Measurements from ENCODE around the gene TMEM53.
"Not testable (repeated sequence)": the region's sequence is repeated elsewhere in the genome, so short reads cannot be mapped to it uniquely, and the experiment has no call there.

TMEM53 gene

DNA sequence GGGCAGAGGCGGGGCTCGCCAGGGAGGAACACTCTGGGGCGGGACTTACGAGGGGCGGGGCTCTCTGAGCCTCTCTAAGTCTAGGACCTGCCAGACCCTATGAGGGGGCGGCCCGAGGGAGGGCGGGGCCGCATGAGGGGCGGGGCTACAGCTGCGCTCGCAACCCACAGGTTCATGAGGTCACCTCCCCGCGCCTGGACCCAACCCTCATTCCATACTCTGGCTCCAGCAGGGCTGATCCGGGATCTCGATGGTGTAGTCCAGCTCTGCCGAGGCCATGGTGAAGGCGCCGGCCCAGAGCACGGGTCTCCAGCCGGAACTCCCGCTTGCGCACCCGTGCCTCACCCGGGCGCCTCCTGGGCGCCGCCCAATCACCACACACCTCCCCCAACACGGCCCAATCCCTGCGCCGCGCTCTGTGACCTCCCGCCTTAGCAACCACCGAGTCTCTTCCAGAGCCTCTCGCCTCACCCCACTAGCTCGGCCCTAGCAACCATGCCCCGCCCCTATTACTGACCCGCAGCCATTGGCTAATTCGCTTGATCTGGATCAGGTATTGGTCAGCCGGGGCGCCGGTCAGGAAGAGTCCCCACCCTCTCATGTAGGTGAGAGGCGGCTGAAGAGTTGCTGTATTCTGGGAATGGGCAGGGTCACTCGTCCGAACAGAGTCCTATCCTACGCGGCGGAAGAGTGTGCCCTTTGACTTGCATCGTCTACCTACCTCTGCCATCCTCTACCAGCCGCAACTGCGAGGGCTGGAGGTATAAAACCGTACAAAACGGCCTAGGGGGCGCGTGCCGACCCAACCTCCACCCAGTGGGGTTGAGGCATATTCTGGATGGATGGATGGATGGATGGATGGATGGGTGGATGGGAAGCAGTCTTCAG, at the start of gene TMEM53, which contains the start of gene ARMH1:
TSS of gene TMEM53 (minus strand) at position 369 of the 888 bp plus-strand sequence. CDS start at position 279, 90 bp downstream.
TSS of gene ARMH1 (plus strand) at position 602 of the 888 bp plus-strand sequence. CDS start 14,984 bp downstream, outside the sequence.
- peak; percentile 100 for DNase-seq

DNA sequence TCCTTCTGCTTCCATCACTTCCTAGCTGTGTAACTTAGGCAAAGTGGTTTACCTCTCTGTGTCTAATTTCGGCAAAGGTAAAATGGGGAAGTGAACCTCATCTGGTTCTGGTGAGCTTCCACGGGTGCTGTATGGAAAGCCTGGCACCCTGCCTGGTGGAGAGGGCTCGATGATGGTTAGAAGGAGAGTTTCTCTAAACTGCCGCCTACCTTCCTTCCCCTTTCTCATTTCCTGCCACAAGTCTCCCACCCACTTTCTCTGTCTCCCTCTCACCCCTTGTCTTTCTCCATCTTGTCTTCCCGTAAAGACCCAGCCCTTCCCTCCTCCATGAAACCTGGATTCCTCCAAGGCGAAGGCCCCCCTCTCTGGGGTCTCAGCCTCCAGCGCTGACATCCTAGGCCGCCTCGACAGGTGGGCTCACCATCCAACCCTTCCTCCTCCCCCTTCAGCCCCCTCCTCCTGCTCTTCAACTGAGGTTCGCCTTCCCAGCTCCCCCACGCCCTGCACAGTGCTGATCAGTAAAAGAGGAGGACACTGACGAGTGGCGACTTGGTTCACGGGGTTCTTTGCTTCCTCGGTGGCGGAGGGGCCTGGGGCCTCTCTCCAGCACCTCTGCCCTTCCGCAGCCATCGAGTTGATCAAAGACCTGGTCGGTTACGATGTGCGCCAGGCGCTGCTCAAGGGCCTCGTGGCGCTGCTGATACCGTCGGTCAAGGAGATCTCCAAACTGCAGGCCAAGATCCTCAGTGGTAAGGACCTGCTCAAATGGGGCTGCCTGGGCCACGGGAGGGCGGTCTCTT, 49.4 kb upstream of the TMEM53 start:
- DNase-seq: no peak

DNA sequence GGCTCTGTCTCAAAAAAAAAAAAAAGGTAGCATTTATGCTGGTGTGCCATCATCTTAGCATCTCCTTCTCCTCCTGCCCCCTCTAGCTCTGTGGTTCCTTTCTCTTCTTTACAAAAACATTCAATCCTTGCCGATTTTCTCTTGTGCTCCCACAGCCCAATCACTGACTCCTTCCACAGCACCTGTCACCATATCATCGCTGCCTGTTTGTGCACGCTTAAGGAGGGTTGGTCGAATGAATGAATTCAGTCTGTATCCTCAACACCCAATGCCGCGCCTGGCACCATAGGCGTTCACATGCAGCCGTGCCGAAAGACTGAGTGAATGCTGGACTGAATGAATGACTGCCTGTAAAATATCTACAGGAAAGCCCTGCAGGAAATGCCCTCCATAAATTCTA, 48.8 kb upstream of the TMEM53 start:
- DNase-seq: no peak

DNA sequence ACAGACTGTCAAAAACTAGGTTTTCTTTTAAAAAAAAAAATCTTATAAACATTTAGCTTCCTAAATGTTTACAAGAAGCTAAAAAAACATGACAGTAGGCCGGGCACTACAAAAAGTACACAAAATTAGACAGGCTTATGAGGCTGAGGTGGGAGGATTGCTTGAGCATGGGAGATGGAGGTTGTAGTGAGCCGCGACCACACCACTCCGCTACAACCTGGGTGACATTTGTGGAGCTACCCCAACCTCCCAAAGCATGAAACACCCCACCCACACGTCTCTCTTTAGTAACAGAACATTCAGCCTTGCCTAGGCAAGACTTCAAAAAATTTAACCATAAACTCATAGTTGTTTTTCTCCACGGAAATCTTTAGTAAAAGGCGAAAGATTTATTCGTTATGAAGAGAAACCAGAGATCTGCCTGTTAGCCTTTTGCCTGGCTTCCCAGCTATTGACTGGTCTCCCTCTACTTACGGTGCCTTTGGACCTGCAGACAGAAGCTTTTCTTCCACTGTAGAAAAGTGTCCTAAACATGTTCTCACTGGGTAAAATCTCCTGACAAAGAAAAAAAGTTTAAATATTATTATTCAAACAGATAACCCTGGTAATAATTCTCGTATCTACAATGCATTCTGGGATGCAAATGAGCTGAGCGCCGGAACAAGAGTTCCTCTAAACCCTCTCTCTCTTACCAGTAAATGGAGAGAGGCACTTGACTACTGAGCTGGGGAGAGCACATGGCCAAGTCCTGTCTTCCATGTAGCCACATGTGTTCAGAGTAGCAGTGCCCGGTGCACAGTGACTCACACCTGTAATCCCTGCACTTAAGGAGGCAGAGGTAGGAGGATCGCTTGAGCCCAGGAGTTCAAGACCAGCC, 47.4 kb upstream of the TMEM53 start:
- DNase-seq: peak in 1 of 2 experiments; percentile 38

DNA sequence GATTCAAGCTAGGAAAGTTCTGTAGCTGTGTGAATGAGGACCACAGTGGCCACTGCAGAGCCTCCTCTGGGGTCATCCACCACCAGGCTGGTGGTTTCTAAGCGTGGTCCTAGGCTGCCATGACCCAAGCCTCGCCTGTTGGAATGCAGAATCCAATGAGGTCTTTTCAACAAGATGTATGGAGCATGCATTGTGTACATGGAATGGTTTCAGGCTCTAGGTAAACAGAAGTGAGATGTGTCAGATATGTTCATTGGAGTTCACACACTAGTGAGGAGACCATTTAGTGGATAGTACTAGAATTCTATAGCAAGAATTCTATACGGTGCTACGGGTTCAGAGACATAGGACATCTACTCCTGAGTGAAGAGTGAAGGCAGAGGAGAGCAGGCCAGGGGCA, 46.0 kb upstream of the TMEM53 start:
- DNase-seq: no peak

DNA sequence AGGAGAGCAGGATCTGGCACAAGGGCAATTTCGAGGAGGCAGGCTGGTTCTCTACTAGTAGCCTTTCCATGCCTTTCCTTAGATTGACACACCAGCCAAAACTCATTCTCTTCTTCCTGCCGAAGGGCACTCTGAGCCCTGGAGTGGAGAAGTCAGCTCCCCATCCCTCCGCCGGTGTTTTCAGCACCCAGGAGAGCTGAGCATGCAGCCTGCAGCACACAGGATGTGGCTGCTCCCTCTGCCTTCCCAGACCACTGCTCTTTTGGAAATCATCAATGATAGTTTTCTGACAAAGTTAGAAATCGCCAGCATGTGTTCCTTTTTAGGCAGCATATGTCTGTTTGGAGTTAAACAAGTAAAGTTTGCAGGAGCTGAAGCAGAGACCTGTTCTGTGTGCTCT, 45.0 kb upstream of the TMEM53 start:
- DNase-seq: no peak

DNA sequence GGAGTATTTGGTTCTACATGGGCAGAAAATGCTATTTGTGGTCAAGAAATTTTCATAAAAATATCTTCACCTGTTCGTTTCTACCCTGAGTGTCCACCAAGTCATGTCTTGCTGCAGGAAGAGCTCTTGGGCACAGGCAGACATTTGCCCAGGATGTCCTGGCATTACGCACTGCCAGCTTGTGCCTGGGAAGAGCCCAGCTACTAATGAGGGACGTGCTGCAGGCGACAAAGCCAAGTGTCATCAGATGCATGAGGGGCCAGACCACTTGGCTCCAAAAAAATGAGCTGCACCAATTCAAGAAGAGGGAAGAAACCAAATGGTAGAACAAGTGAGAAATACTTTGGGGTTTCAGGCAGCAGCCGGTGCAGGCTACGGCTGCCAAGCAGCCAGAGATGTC, 43.8 kb upstream of the TMEM53 start:
- no peak for DNase-seq

DNA sequence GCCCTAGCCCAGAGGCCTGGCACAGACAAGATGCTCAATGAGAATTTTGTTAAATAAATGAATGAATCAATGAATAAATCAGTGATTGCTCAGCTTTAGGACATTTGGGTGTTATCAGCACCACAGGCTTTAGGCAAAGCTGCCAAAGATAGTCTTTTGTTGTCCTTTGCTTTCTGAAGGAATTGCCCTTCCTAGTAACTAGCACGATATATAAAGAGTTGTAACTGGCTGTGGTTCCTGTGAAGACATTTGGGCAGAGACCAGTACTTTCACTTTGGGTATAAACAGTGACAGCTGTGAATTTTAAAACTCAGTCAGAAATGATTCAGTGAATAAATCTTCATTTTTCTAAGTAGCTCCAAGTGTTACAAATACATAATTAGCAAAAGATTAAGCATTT, 43.4 kb upstream of the TMEM53 start:
- DNase-seq: no peak

DNA sequence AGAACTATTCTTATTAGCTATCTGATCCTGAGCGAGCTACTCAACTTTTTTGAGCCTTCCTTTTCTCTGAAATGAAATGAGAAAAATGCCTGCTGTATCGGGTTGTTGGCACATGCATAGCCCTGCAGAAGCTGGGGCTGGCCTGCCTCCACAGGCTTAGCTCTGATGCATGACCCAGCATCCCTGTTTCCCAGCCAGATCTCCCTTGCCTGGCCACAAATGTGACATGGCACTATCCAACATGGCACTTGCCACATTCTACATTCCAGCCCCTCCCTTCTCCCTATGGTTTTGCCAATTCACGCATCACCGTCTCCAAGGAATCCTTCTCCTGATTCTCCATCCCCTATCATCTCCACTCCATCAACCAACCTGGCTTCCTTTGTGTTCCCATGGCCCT, 42.9 kb upstream of the TMEM53 start:
- DNase-seq: no peak

DNA sequence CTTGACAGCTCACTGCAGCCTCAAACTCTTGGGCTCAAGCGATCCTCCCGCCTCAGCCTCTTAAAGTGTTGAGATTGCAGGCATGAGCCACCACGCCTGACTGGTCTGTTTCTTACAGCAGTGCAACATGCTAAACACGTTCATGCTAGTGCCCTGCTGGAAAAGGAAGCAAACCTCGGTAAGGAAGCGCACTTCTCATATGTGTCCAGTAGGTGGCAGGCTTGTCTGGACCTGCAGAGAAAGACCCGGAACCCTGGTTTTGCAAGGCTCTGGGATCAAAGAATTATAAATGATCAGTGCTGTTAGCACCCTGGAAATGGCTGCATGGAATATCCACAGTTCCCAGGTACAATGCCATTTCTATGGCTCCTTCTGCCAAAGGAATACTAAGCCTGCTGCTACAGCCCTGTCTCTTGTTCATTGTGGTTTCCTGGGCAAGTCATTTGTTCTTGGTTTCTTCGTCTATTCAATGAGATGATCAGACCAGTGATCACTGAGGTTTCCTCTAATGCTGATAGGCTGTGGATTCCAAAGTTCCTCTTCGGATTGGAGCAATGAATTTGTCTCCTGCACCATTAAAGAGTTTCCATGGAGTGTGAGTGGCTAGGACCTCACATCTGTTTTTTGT, 40.8 kb upstream of the TMEM53 start:
- peak; percentile 83 for DNase-seq

DNA sequence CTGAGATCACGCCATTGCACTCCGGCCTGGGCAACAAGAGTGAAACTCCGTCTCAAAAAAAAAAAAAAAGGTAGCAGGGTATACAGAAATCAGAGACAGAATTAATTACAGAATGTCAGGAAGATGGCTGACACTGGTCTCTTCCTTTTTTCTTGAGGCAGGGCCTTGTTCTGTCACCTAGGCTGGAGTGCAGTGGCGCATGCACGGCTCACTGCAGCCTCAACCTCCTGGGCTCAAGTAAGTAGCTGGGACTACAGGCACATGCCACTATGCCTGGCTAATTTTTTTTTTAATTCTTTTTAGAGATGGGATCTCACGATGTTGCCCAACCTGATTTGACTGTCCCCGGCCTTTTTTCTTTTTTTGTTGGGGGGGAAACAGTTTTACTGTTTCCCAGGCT, 40.3 kb upstream of the TMEM53 start:
- DNase-seq: no peak

DNA sequence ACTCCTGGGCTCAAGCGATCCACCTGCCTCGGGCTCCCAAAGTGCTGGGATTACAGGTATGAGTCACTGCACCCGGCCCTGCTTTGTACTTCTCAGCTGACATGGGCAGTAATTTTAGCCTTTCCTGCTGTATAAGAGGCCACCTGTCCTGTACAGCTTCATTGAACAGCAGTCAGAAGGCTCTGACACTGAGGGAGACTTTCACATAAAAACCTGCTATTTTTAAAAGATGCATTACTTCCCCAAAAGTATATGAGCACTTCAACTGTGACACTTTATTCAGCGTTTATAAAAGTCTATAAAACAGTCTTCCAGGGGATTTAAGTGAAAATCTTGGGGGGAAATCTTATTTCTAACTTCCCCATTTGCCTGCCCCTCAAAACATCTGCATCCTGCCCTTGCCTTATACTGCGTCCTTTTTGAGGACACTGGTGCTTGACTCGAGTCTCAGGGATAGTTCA, 39.1 kb upstream of the TMEM53 start:
- peak; percentile 23 to 65 for DNase-seq

DNA sequence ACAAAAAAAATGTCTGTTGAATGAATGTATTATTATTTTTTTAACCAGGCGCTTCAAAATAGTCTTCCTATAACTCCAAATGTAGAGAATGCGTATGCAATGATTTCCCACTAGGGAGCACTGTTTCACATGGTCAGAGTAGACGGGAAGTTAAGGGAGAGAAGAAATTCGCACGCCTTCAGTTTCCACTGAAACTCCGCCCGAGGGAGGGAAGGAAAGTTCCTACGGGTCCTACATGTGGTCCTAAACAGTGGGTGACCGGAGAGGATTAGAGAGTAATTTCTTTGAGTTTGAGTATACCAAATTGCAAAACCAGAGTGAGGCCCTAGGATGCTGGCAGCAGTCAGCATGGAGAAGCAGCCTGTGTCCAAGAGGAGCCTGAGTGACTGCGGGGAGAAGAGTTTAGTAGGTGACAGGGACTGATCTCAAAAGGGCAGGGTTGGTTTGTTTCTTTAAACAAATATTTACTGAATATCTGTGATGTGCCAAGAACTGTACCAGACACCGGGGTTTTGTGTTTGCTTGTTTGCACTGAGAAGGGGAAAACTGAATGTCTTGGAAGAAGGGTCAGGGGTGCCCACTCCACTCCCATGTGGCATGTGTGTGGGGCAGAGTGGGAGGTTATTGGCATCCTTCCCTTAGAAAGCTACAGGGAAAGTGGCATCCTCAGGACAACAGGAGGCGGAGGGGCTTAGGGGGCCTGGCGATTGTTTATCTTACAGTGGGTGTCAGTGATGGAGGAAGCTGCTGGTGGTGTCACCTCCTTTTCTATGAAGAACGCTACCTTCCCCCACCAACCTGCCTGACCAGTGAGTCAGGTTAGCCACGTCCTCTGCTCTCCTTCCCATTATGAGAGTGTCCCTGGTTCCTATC, 33.9 kb upstream of the TMEM53 start:
- no peak for DNase-seq

DNA sequence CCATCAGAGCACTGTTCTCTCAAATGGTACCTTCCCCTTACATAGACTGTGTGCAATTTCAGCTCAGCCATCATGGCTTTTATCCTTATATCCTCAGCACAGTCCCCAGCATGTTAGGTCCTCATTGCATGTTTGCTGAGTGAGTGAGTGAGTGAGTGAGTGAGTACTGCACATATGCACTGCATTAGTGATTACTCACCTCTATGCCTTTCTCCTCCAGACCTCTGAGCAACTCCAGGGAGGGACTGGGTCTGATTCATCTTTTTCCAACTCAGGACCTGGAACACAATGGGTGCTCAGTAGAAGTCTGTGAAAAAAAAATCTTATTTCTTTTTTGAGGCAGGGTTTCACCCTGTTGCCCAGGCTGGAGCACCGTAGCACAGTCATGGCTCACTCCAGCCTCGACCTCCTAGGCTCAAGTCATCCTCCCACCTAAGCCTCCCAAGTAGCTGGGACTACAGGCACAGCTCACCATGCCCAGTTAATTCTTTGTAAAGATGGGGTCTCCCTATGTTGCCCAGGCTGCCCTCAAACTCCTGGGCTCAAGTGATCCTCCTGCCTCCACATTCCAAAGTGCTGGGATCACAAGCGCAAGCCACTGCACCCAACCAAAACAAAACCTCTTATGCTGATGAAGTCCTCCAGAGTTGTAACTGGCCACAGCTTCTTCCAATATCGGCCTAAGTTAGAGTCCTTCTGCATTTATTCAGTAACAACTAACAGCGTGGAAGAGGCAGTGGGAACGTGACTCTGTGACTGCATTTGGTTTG, 33.0 kb upstream of the TMEM53 start:
- no peak for DNase-seq

DNA sequence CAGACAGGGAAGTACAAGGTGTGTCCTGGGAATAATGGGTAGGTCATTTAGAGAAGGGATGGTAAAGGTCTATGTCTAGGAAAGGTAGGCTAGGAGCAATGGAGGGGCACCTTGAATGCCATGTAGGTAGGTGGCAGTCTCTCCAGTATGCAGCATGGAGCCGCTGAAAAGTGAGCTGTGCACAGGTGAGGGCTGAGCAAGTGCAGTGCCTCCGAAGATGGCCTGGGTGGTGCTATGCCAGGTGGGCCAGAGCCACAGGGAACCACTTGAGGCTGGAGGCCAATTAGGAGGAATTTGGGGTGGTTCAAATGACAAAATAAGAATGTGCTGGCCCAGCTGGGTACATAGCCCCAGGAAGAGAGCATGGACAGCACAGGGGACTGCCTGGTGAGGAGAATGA, 31.7 kb upstream of the TMEM53 start:
- DNase-seq: no peak

DNA sequence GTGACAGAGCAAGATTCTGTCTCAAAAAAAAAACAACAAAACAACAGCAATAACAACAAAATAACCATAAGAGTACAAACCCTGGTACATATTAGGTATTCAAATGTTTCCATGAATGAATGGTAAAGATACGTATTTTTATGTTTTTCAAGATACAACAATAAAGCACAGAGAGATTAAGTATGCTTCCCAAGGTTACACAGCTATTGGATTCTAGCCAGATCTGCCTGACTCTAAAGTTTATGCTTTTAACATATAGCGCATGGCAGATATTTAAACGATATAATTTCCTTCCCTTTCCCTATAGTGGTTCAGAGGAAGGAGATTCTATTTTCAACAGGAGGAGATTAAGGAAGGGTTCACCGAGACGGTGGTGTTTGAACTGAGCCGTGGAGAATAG, 31.2 kb upstream of the TMEM53 start:
- DNase-seq: no peak

DNA sequence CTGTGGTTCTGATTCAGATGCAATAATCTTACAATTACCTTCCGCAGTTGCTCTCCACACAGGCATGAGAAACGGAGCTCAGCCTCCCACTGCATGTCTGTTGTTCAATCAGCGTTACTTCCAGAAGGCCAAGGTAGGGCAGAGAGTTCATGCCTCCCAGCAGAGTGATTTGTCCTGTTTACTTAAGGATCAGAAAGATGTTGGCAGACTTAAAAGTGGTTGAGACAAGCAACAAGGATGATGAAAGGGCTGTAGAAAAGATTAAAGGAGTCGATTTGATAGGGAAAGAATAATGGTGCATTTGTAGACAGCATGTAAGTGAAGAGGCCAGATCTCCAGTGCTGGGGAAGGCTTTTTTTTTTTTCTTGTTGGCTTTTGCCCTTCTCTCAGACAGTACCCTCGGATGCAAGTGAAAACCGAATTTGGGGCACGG, 26.9 kb upstream of the TMEM53 start:
- DNase-seq: no peak

DNA sequence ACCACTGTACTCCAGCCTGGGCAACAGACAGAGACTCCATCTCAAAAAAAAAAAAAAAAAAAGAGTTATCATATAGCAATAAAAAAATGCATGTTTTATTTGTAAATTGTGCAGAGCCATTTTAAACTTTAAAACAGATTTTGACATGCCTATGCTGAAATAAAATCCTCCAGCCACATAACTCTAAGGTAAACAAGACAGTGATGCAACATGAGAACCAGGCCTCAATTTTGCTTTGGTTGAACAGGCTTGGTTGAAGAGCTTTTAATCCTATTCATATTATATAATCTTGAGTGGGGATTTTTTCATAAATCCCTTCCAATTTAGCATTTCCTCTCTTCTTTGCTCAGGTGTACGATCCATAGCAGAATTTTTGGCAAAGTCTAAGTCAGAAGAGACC, 26.3 kb upstream of the TMEM53 start:
- no peak for DNase-seq

DNA sequence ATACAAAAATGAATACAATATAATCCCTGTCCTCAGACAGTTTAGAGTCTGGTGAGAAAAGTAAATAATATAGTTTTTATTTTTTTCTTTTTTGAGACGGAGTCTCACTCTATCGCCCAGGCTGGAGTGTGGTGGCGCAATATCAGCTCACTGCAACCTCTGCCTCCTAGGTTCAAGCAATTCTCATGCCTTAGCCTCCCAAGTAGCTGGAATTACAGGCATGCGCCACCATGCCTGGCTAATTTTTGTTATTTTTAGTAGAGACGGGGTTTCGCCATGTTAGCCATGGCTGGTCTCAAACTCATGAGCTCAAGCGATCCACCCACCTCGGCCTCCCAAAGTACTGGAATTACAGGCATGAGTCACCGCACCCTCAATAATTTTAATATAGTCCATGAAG, 25.1 kb upstream of the TMEM53 start:
- DNase-seq: not testable (repeated sequence)

DNA sequence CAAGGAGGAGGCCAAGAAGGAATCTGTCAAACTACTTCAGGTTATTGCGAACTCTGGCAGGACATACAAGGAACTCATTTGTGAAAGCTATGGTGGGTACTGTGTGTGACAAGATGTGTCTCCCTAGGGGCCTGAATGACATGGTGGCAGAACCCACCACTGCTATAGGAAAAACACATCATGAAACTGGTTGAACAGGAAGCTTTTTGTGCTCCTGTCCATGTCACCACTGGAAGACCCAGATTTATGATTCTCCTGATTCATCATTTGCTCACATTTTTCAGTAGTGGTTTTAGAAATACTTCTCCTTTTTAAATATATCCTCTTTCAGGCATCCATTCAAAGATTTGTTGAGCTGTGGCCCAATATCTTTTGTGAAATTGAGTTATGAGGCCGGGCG, 23.9 kb upstream of the TMEM53 start:
- no peak for DNase-seq
